Body of pancreas (tissue), 4 donors: Measurements from ENCODE around the gene EIF5A2. TPM values are rescaled to one million over a fixed set of nuclear protein-coding genes. Genes with fewer than 3 reads are reported as not detected.
"Not testable (repeated sequence)": the region's sequence is repeated elsewhere in the genome, so short reads cannot be mapped to it uniquely, and the experiment has no call there.

Source experiments
- ATAC-seq: fragments of 150-250 bp; one replicate; pipeline ENCODE4 v1.9.1; 2016
- DNase-seq, 4 donors: peaks; one replicate each; pipeline ENCODE4 v3.0.0-alpha.2; 2019
- H3K27ac ChIP-seq, 4 donors: fragments of 200-600 bp; sonication (generic); 1 replicate in 3 of 4; 2 replicates in 1 of 4; pipeline versions ENCODE4 v1.5.1 to v1.6.1; 2016 to 2019; ENCODE audit warnings: mild to moderate bottlenecking in 1 of 4, mixed read lengths in 1 of 4, moderate library complexity in 1 of 4
- H3K27me3 ChIP-seq, 2 donors: fragments of 200-600 bp; sonication (generic); one replicate each; pipeline ENCODE4 v1.6.0; 2016; ENCODE audit warnings: mild to moderate bottlenecking in 1 of 2
- H3K36me3 ChIP-seq, 2 donors: fragments of 200-600 bp; sonication (generic); replicated peaks in 1 of 2; 2 replicates each; pipeline ENCODE4 v1.5.1; 2016; ENCODE audit warnings: low read depth in 2 of 2; ENCODE audit not compliant: insufficient read depth in 1 of 2
- H3K4me1 ChIP-seq: fragments of 200-600 bp; sonication (generic); one replicate; pipeline ENCODE4 v1.6.0; 2016
- H3K4me3 ChIP-seq, 2 donors: fragments of 200-600 bp; sonication (generic); 1 replicate in 1 of 2; 2 replicates in 1 of 2; pipeline ENCODE4 v1.5.1; 2016 to 2019
- H3K9me3 ChIP-seq, 3 donors: fragments of 200-600 bp; sonication (generic); 1 replicate in 2 of 3; 2 replicates in 1 of 3; pipeline ENCODE4 v1.5.1; 2016
- POLR2A ChIP-seq, 3 donors: fragments of 450-650 bp; IDR thresholded peaks; one replicate each; pipeline ENCODE4 v1.6.1; 2016; ENCODE audit warnings: antibody characterized with exemption in 3 of 3, mild to moderate bottlenecking in 2 of 3
- WGBS, 2 donors: methylation state at CpG; one replicate each; pipeline ENCODE4 v1.1.5; 2017; 5-methylcytosine and 5-hydroxymethylcytosine counted together
- intact Hi-C: fragments of 100-400 bp; cut with DNase I; formaldehyde crosslinking; loops from one replicate; pipeline ENCODE4 v1.15.1; 2023
- total RNA-seq, 2 donors: library from RNA; depleted of rRNA; stranded (reverse); fragments of >200 nt; gene quantifications; one replicate each; pipeline ENCODE4 v1.1.0, GENCODE V29; 2016
- TF ChIP-seq, protein P1 (sequence below), 7 experiments: fragments of 450-650 bp in 4 of 7; fragments of 200-600 bp in 3 of 7; sonication (generic) in 3 of 7; IDR thresholded peaks; one replicate each; pipeline ENCODE4 v1.5.1; 2016 to 2019; ENCODE audit warnings: antibody characterized with exemption in 7 of 7

EIF5A2 gene
- total RNA-seq, 2 donors from 2014 or later = 0.99 to 1.8 TPM

DNA sequence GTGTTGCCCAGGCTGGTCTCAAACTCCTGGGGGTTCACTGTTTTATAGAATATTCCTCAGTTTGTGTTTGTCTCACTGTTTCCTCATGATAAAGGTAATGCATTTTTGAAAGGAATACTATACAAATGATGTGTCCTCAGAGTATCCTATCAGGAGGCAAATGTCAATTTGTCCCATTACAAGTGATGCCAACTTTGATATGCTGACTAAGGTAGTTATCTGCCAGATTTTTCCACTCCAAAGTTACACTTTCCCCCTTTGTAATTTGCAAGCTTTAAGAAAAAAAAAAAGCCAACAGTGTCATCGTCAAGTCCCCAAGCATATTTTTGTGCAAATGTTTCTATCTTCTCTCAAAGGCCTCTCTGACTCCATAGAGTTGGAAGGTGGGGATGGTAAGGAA lies 9.0 kb downstream of the EIF5A2 start:
- no peak overlapping the region for H3K27ac ChIP-seq
- DNase-seq (no peak), ATAC-seq (no peak)
- H3K9me3 ChIP-seq = no peaks in the 10 kb centered on the region
- no peak overlapping the region for H3K4me3 ChIP-seq
- no peaks in the 10 kb centered on the region for H3K4me1 ChIP-seq
- intact Hi-C loops = no loop called here
- peaks cover 0 to 2% of the 10 kb centered on the region in 2 donors for H3K36me3 ChIP-seq
- WGBS, 2 donors = 90 to 96% methylated on average over 1 of the region's 1 CpG
- H3K27me3 ChIP-seq = no peaks in the 10 kb centered on the region
- no peak for TF ChIP-seq POLR2A (IDR thresholded peaks at IDR 0.05)

DNA sequence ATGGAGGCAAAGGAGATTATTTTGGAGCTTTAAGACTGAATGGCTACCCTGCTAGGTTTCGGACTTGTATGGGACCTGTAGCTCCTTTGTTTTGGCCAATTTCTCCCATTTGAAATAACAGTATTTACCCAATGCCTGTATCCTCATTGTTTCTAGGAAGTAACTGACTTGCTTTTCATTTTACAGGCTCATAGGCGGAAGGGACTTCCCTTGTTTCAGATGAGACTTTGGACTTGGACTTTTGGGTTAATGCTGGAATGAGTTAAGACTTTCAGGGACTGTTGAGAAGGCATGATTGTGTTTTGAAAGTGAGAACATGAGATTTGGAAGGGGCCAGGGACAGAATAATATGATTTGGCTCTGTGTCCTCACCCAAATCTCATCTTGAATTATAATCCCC lies 10.5 kb downstream of the EIF5A2 start:
- intact Hi-C loops = no loop called here
- 97 to 98% methylated on average over 2 of the region's 2 CpGs for WGBS, 2 donors
- Histone ChIP-seq H3K9me3 (no peaks in the 10 kb centered on the region), H3K27ac (no peak overlapping the region), H3K27me3 (no peaks in the 10 kb centered on the region), H3K4me1 (no peaks in the 10 kb centered on the region), H3K36me3 (peaks cover 0 to 2% of the 10 kb centered on the region in 2 donors), H3K4me3 (no peak overlapping the region)
- DNase-seq (no peak), ATAC-seq (no peak)
- TF ChIP-seq POLR2A (IDR thresholded peaks at IDR 0.05) = no peak
- TF ChIP-seq, protein P1, sequence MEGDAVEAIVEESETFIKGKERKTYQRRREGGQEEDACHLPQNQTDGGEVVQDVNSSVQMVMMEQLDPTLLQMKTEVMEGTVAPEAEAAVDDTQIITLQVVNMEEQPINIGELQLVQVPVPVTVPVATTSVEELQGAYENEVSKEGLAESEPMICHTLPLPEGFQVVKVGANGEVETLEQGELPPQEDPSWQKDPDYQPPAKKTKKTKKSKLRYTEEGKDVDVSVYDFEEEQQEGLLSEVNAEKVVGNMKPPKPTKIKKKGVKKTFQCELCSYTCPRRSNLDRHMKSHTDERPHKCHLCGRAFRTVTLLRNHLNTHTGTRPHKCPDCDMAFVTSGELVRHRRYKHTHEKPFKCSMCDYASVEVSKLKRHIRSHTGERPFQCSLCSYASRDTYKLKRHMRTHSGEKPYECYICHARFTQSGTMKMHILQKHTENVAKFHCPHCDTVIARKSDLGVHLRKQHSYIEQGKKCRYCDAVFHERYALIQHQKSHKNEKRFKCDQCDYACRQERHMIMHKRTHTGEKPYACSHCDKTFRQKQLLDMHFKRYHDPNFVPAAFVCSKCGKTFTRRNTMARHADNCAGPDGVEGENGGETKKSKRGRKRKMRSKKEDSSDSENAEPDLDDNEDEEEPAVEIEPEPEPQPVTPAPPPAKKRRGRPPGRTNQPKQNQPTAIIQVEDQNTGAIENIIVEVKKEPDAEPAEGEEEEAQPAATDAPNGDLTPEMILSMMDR (IDR thresholded peaks at IDR 0.05) = no peak

DNA sequence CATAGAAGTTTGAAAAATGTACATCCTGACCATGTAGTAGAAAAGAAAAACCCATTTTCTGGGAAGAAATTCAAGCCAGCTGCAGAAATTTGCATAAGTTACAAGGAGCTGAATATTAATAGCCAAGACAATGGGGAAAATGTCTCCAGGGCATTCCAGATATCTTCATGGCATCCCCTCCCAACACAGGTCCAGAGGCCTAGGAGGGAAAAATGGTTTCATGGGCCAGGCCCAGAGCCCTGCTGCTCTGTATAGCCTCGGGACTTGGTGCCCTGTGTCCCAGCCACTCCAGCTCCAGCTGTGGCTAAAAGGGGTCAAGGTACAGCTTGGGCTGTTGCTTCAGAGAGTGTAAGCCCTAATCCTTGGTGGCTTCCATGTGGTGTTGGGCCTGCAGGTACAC lies 11.2 kb downstream of the EIF5A2 start:
- H3K36me3 ChIP-seq, H3K27me3 ChIP-seq, H3K27ac ChIP-seq, intact Hi-C loops, ATAC-seq, DNase-seq, H3K9me3 ChIP-seq, H3K4me3 ChIP-seq, H3K4me1 ChIP-seq: not testable (repeated sequence)
- WGBS, 2 donors = 100% methylated on average over 1 of the region's 1 CpG

DNA sequence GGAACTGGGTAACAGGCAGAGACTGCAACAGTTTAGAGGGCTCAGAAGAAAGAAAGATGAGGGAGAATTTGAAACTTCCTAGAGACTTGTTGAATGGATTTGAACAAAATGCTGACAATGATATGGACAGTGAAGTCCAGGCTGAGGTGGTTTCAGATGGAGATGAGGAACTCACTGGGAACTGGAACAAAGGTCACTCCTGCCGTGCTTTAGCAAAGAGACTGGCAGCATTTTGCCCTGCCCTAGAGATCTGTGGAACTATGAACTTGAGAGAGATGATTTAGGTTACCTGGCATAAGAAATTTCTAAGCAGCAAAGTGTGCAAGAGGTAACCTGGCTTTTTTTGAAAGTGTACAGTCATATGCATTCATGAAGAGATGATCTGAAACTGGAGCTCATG lies 11.7 kb downstream of the EIF5A2 start:
- H3K4me1 ChIP-seq = no peaks in the 10 kb centered on the region
- H3K4me3 ChIP-seq = no peak overlapping the region
- H3K27ac ChIP-seq = no peak overlapping the region
- TF ChIP-seq, protein P1 (IDR thresholded peaks at IDR 0.05) = no peak
- TF ChIP-seq POLR2A (IDR thresholded peaks at IDR 0.05) = no peak
- WGBS, 2 donors = 87 to 93% methylated on average over 1 of the region's 1 CpG
- intact Hi-C loops = no loop called here
- no peak for DNase-seq
- H3K36me3 ChIP-seq = no peaks in the 10 kb centered on the region
- ATAC-seq = no peak
- no peaks in the 10 kb centered on the region for H3K27me3 ChIP-seq
- H3K9me3 ChIP-seq = no peaks in the 10 kb centered on the region

DNA sequence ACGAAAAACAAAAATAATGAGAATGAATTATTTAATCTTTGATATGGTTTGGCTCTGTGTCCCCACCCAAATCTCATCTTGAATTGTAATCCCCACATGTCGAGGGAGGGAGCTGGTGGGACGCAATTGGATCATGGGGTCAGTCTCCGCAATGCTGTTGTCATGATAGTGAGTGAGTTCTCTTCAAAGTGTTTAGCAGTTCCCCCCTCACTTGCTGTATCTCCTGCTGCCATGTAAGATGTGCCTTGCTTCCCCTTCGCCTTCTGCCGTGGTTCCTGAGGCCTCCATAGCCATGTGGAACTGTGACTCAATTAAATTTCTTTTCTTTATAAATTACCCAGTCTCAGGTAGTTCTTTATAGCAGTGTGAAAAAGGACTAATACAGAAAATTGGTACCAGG lies 12.1 kb downstream of the EIF5A2 start:
- H3K27me3 ChIP-seq, H3K36me3 ChIP-seq, ATAC-seq, DNase-seq, H3K27ac ChIP-seq, intact Hi-C loops, H3K9me3 ChIP-seq, H3K4me3 ChIP-seq, H3K4me1 ChIP-seq: not testable (repeated sequence)
- WGBS, 2 donors = 84 to 94% methylated on average over 6 of the region's 6 CpGs

DNA sequence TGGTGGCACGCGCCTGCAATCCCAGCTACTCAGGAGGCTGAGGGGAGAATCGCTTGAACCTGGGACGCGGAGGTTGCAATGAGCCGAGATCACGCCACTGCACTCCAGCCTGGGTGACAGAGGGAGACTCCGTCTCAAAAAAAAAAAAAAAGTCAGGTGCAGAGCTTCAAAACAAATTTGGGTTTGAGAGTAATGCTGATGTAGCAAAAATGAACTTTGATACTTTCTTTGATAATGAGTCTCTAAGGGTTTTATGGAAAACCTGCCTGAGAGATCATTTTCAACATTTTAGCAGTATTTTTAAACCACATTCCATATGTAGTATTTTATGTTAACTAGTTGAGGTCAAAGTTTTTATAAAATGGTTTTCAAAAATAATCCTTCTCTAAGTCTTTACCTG lies 14.5 kb downstream of the EIF5A2 start:
- Histone ChIP-seq H3K4me3 (no peak overlapping the region), H3K36me3 (no peaks in the 10 kb centered on the region), H3K27ac (no peak overlapping the region), H3K9me3 (no peaks in the 10 kb centered on the region), H3K4me1 (no peaks in the 10 kb centered on the region), H3K27me3 (no peaks in the 10 kb centered on the region)
- DNase-seq (no peak), ATAC-seq (no peak)
- 96 to 98% methylated on average over 8 of the region's 8 CpGs for WGBS, 2 donors
- TF ChIP-seq, protein P1 (IDR thresholded peaks at IDR 0.05) = no peak
- no peak for TF ChIP-seq POLR2A (IDR thresholded peaks at IDR 0.05)
- intact Hi-C loops = no loop called here
